Neural cell (in vitro differentiated cells): ENCODE measurements around the gene C11orf68.

Experiments
- POLR2AphosphoS5 ChIP-seq: IDR thresholded peaks from 2 replicates; pipeline ENCODE4 v1.6.1; 2012
- TF ChIP-seq, protein P1 (sequence below): fragments of 450-650 bp; IDR thresholded peaks from 2 replicates; pipeline ENCODE4 v1.5.1; 2014; ENCODE audit warnings: antibody characterized with exemption, mild to moderate bottlenecking, moderate library complexity; ENCODE audit not compliant: poor library complexity, severe bottlenecking
- TF ChIP-seq, protein P2 (sequence below): IDR thresholded peaks from 2 replicates; pipeline ENCODE4 v1.6.1; 2012; ENCODE audit warnings: borderline replicate concordance

DNA sequence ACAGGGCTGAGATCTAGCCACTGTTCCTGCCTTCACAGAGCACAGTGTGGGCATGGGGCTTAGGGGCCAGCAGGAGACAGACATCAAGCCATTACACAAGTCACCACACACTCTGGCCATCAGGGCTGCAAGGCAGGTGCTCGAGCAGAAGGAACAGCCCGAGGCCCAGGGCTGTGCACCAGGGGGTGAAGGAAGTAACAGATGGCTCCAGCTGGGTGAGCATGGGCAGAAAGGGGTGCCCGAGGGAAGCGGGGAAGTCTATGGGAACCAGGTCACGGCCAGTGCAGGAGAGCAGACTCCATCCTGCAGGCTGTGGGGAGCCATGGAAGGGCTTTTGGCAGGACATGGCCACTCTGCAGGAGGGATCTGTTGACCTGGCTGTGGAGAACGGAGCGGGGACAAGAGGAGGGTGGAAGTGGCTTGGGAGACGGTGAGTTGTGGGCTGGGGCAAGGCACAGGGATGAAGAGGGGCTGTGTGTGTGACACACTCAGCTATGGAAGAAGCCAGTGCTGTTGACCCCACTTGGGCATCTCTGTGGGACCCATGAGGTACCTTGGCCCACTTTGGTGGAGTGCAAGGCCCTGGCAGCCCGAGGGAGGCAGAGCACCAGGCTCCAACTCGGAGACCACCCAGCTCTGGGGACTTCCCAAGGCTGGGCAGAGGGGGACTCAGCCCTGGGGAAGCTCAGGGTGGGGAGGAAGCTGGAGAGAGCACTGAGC, 3.6 kb downstream of the C11orf68 start:
- no peak for TF ChIP-seq POLR2AphosphoS5
- TF ChIP-seq, protein P1, sequence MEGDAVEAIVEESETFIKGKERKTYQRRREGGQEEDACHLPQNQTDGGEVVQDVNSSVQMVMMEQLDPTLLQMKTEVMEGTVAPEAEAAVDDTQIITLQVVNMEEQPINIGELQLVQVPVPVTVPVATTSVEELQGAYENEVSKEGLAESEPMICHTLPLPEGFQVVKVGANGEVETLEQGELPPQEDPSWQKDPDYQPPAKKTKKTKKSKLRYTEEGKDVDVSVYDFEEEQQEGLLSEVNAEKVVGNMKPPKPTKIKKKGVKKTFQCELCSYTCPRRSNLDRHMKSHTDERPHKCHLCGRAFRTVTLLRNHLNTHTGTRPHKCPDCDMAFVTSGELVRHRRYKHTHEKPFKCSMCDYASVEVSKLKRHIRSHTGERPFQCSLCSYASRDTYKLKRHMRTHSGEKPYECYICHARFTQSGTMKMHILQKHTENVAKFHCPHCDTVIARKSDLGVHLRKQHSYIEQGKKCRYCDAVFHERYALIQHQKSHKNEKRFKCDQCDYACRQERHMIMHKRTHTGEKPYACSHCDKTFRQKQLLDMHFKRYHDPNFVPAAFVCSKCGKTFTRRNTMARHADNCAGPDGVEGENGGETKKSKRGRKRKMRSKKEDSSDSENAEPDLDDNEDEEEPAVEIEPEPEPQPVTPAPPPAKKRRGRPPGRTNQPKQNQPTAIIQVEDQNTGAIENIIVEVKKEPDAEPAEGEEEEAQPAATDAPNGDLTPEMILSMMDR = no peak
- TF ChIP-seq, protein P2, sequence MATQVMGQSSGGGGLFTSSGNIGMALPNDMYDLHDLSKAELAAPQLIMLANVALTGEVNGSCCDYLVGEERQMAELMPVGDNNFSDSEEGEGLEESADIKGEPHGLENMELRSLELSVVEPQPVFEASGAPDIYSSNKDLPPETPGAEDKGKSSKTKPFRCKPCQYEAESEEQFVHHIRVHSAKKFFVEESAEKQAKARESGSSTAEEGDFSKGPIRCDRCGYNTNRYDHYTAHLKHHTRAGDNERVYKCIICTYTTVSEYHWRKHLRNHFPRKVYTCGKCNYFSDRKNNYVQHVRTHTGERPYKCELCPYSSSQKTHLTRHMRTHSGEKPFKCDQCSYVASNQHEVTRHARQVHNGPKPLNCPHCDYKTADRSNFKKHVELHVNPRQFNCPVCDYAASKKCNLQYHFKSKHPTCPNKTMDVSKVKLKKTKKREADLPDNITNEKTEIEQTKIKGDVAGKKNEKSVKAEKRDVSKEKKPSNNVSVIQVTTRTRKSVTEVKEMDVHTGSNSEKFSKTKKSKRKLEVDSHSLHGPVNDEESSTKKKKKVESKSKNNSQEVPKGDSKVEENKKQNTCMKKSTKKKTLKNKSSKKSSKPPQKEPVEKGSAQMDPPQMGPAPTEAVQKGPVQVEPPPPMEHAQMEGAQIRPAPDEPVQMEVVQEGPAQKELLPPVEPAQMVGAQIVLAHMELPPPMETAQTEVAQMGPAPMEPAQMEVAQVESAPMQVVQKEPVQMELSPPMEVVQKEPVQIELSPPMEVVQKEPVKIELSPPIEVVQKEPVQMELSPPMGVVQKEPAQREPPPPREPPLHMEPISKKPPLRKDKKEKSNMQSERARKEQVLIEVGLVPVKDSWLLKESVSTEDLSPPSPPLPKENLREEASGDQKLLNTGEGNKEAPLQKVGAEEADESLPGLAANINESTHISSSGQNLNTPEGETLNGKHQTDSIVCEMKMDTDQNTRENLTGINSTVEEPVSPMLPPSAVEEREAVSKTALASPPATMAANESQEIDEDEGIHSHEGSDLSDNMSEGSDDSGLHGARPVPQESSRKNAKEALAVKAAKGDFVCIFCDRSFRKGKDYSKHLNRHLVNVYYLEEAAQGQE = no peak
